Ascending aorta (tissue), 2 donors: ENCODE measurements around the gene TRIM2. TPM values are rescaled to one million over a fixed set of nuclear protein-coding genes. Genes with fewer than 3 reads are reported as not detected.

ENCODE experiments used
- DNase-seq, 2 donors: peaks; one replicate each; pipeline ENCODE4 v3.0.0-alpha.2; 2019; ENCODE audit warnings: low spot score in 2 of 2
- H3K27ac ChIP-seq, 2 donors: fragments of 200-600 bp; sonication (generic); one replicate each; pipeline ENCODE4 v1.5.1; 2016 to 2017; ENCODE audit warnings: mild to moderate bottlenecking in 1 of 2
- H3K27me3 ChIP-seq: fragments of 200-600 bp; sonication (generic); one replicate; pipeline ENCODE4 v1.5.1; 2017
- H3K36me3 ChIP-seq, 2 donors: fragments of 200-600 bp; sonication (generic); one replicate each; pipeline ENCODE4 v1.5.1; 2016
- H3K4me1 ChIP-seq, 2 donors: fragments of 200-600 bp; sonication (generic); one replicate each; pipeline ENCODE4 v1.5.1; 2016 to 2017; ENCODE audit warnings: mild to moderate bottlenecking in 1 of 2
- H3K4me3 ChIP-seq, 2 donors: fragments of 200-600 bp; sonication (generic); one replicate each; pipeline ENCODE4 v1.5.1; 2016 to 2017; ENCODE audit warnings: mild to moderate bottlenecking in 1 of 2
- H3K9me3 ChIP-seq, 2 donors: fragments of 200-600 bp; sonication (generic); one replicate each; pipeline ENCODE4 v1.5.1; 2016
- CTCF ChIP-seq, 3 experiments: fragments of 200-600 bp in 2 of 3; fragments of 450-650 bp in 1 of 3; sonication (generic) in 2 of 3; IDR thresholded peaks; one replicate each; pipeline ENCODE4 v1.5.1; 2016 to 2019; ENCODE audit warnings: antibody characterized with exemption in 3 of 3, mild to moderate bottlenecking in 1 of 3, moderate library complexity in 1 of 3
- intact Hi-C: fragments of 100-400 bp; cut with DNase I; formaldehyde crosslinking; loops from one replicate; pipeline ENCODE4 v1.15.1; 2023
- total RNA-seq: library from RNA; depleted of rRNA; stranded (reverse); fragments of >200 nt; gene quantifications from one replicate; pipeline ENCODE4 v1.1.0, GENCODE V29; 2016

TRIM2 gene
- total RNA-seq, 1 donor from 2014 or later = 33.3 TPM

GRCh38 chr4:153341575-153342090 is 137.4 kb downstream of the TRIM2 start:
- no peak for DNase-seq
- no peaks in the 10 kb centered on the region for H3K9me3 ChIP-seq
- H3K27me3 ChIP-seq = no peaks in the 10 kb centered on the region
- H3K4me1 ChIP-seq = peaks cover 0 to 4% of the 10 kb centered on the region in 2 donors
- intact Hi-C loops = loop anchor here (5.0 kb wide), 2 partner anchors 91 to 301 kb away; no protein-coding TSS in a partner anchor
- no peak overlapping the region for H3K4me3 ChIP-seq
- no peak for TF ChIP-seq CTCF (IDR thresholded peaks at IDR 0.05)
- no peaks in the 10 kb centered on the region for H3K36me3 ChIP-seq
- H3K27ac ChIP-seq = no peak overlapping the region

- TF ChIP-seq CTCF (IDR thresholded peaks at IDR 0.05) = no peak
- intact Hi-C loops = loop anchor here (5.0 kb wide), 2 partner anchors 89 to 299 kb away; no protein-coding TSS in a partner anchor
- Histone ChIP-seq H3K9me3 (no peaks in the 10 kb centered on the region), H3K27ac (no peak overlapping the region), H3K4me3 (no peak overlapping the region), H3K4me1 (peaks cover 0 to 4% of the 10 kb centered on the region in 2 donors), H3K27me3 (no peaks in the 10 kb centered on the region), H3K36me3 (no peaks in the 10 kb centered on the region)
- no peak for DNase-seq
Measured at GRCh38 chr4:153342751-153343552, 138.7 kb downstream of the TRIM2 start.

- no peaks in the 10 kb centered on the region for H3K9me3 ChIP-seq
- H3K4me1 ChIP-seq = peaks cover 0 to 4% of the 10 kb centered on the region in 2 donors
- H3K36me3 ChIP-seq = no peaks in the 10 kb centered on the region
- intact Hi-C loops = loop anchor here (1.0 to 5.0 kb wide), 5 partner anchors 88 to 406 kb away; no protein-coding TSS in a partner anchor
- peak within 1 kb of the TSS in 1 of 2 donors; percentile 17 for H3K27ac ChIP-seq
- H3K27me3 ChIP-seq = no peaks in the 10 kb centered on the region
- peak within 1 kb of the TSS; percentile 67 to 87 for H3K4me3 ChIP-seq
- peak; percentile 22 to 88 for DNase-seq
- peak; percentile 81 to 99 (median 97) for TF ChIP-seq CTCF (IDR thresholded peaks at IDR 0.05)
Measured at GRCh38 chr4:153344131-153345011, 140.1 kb downstream of the TRIM2 start, which contains the start of gene MND1. Gene MND1 (plus strand): TSS chr4:153344688. CDS start chr4:153344738, 50 bp downstream.

GRCh38 chr4:153345012-153345981 is 141.1 kb downstream of the TRIM2 start:
- peak in 1 of 2 donors; percentile 73 for DNase-seq
- no peaks in the 10 kb centered on the region for H3K36me3 ChIP-seq
- H3K4me3 ChIP-seq = peak overlapping the region; percentile 67 to 87
- peaks cover 0 to 4% of the 10 kb centered on the region in 2 donors for H3K4me1 ChIP-seq
- H3K9me3 ChIP-seq = no peaks in the 10 kb centered on the region
- peak overlapping the region in 1 of 2 donors; percentile 17 for H3K27ac ChIP-seq
- peak in 1 of 3 experiments; percentile 13 for TF ChIP-seq CTCF (IDR thresholded peaks at IDR 0.05)
- H3K27me3 ChIP-seq = no peaks in the 10 kb centered on the region
- intact Hi-C loops = loop anchor here (2.0 kb wide), 1 partner anchor 406 kb away; no protein-coding TSS in a partner anchor
